Fibroblast of lung (primary cell): ENCODE measurements around the gene UBE2Q2. TPM values are rescaled to one million over a fixed set of nuclear protein-coding genes. Genes with fewer than 3 reads are reported as not detected.

Source experiments
- DNase-seq, 2 donors: peaks; one replicate each; pipeline versions ENCODE4 v3.0.0 to v3.0.0-alpha.2; 2010; ENCODE audit warnings: low read depth in 2 of 2
- H2AFZ ChIP-seq: 2 replicates; pipeline ENCODE4 v1.5.1; 2012; ENCODE audit warnings: low read length, control low read depth, inconsistent platforms
- H3K27ac ChIP-seq: 2 replicates; pipeline ENCODE4 v1.5.1; 2011; ENCODE audit warnings: low read length, control low read depth; ENCODE audit not compliant: insufficient read depth
- H3K27me3 ChIP-seq: 2 replicates; pipeline ENCODE4 v1.5.1; 2011; ENCODE audit warnings: mild to moderate bottlenecking, low read length; ENCODE audit not compliant: control insufficient read depth, insufficient read depth
- H3K36me3 ChIP-seq: 2 replicates; pipeline ENCODE4 v1.5.1; 2011; ENCODE audit warnings: low read length; ENCODE audit not compliant: control insufficient read depth, insufficient read depth
- H3K4me1 ChIP-seq: 2 replicates; pipeline ENCODE4 v1.5.1; 2011; ENCODE audit warnings: low read length; ENCODE audit not compliant: control insufficient read depth, insufficient read depth; ENCODE audit errors: extremely low read depth
- H3K4me2 ChIP-seq: 2 replicates; pipeline ENCODE4 v1.5.1; 2011; ENCODE audit warnings: low read length, control low read depth; ENCODE audit not compliant: insufficient read depth; ENCODE audit errors: extremely low read depth
- H3K4me3 ChIP-seq, 4 experiments: fragments of 200-600 bp in 1 of 4; sonication (generic) in 1 of 4; replicated peaks in 1 of 4; 2 replicates each; pipeline ENCODE4 v1.5.1; 2011 to 2016; ENCODE audit warnings: low read length in 4 of 4, low read depth in 3 of 4, mild to moderate bottlenecking in 3 of 4, control low read depth in 2 of 4, inconsistent platforms in 1 of 4, mixed read lengths in 1 of 4; ENCODE audit not compliant: insufficient read depth in 1 of 4; ENCODE audit errors: control extremely low read depth in 1 of 4
- H3K79me2 ChIP-seq: 2 replicates; pipeline ENCODE4 v1.5.1; 2012; ENCODE audit warnings: mild to moderate bottlenecking, low read length, inconsistent platforms; ENCODE audit not compliant: control insufficient read depth, insufficient read depth
- H3K9ac ChIP-seq: 2 replicates; pipeline ENCODE4 v1.5.1; 2011; ENCODE audit warnings: mild to moderate bottlenecking, low read length, control low read depth; ENCODE audit not compliant: insufficient read depth
- H3K9me3 ChIP-seq: 2 replicates; pipeline ENCODE4 v1.5.1; 2012; ENCODE audit warnings: low read depth, low read length; ENCODE audit not compliant: control insufficient read depth, insufficient read depth
- H4K20me1 ChIP-seq: 2 replicates; pipeline ENCODE4 v1.5.1; 2011; ENCODE audit warnings: low read length; ENCODE audit not compliant: control insufficient read depth, insufficient read depth; ENCODE audit errors: extremely low read depth
- CTCF ChIP-seq, 2 donors: IDR thresholded peaks in 1 of 2; conservative IDR thresholded peaks in 1 of 2; 1 replicate in 1 of 2; 2 replicates in 1 of 2; pipeline ENCODE4 v1.5.1; 2011 to 2012; ENCODE audit warnings: low read length in 2 of 2, control low read depth in 1 of 2, inconsistent platforms in 1 of 2, low read depth in 1 of 2, mild to moderate bottlenecking in 1 of 2
- EZH2 ChIP-seq: IDR thresholded peaks from 2 replicates; pipeline ENCODE4 v1.5.1; 2012; ENCODE audit warnings: low read length, control low read depth, mild to moderate bottlenecking; ENCODE audit errors: missing control alignments
- polyA plus RNA-seq, 2 donors: library from polyadenylated mRNA; depleted of rRNA in 1 of 2; stranded (reverse) in 1 of 2; unstranded in 1 of 2; fragments of >200 nt; gene quantifications; 2 replicates each; pipeline ENCODE4 v1.2.1, GENCODE V29; 2011 to 2012; ENCODE audit warnings: missing spikeins in 1 of 2
- total RNA-seq: library from RNA; depleted of rRNA; stranded (reverse); fragments of >200 nt; gene quantifications from 2 replicates; pipeline ENCODE4 v1.2.1, GENCODE V29; 2014

UBE2Q2 gene
- total and polyA plus RNA-seq, 2 donors (not counting 1 experiment from before 2014, with no cell fraction given): 55.7 to 62.6 TPM

GRCh38 chr15:75822685-75823278, 20.5 kb upstream of the UBE2Q2 start:
- no peaks in the 10 kb centered on the region for H3K9me3 ChIP-seq
- no peaks in the 10 kb centered on the region for H4K20me1 ChIP-seq
- H3K79me2 ChIP-seq: no peaks in the 10 kb centered on the region
- H3K4me2 ChIP-seq: no peak overlapping the region
- no peak overlapping the region for H3K4me3 ChIP-seq
- no peaks in the 10 kb centered on the region for H3K27me3 ChIP-seq
- no peaks in the 10 kb centered on the region for H3K36me3 ChIP-seq
- TF ChIP-seq CTCF (conservative IDR thresholded peaks at IDR 0.05 in 1 of 2, IDR thresholded peaks at IDR 0.05 in 1 of 2; ENCODE audit: low read depth in 1 of 2, low read length in 2 of 2): no peak
- no peak for TF ChIP-seq EZH2
- H3K4me1 ChIP-seq: no peaks in the 10 kb centered on the region
- DNase-seq: no peak
- no peak overlapping the region for H2AFZ ChIP-seq
- H3K27ac ChIP-seq: no peak overlapping the region
- H3K9ac ChIP-seq: no peak overlapping the region

- TF ChIP-seq CTCF (conservative IDR thresholded peaks at IDR 0.05 in 1 of 2, IDR thresholded peaks at IDR 0.05 in 1 of 2; ENCODE audit: low read depth in 1 of 2, low read length in 2 of 2): no peak
- no peak for TF ChIP-seq EZH2
- Histone ChIP-seq H2AFZ (no peak overlapping the region), H4K20me1 (no peaks in the 10 kb centered on the region), H3K4me3 (no peak overlapping the region), H3K4me1 (no peaks in the 10 kb centered on the region), H3K79me2 (no peaks in the 10 kb centered on the region), H3K27me3 (no peaks in the 10 kb centered on the region), H3K4me2 (no peak overlapping the region), H3K9ac (no peak overlapping the region), H3K27ac (no peak overlapping the region), H3K36me3 (no peaks in the 10 kb centered on the region), H3K9me3 (no peaks in the 10 kb centered on the region)
- no peak for DNase-seq
These were observed 19.2 kb upstream of the UBE2Q2 start for GRCh38 chr15:75823860-75824613.

- Histone ChIP-seq H3K27me3 (no peaks in the 10 kb centered on the region), H3K4me1 (no peaks in the 10 kb centered on the region), H3K4me2 (no peak overlapping the region), H3K9ac (no peak overlapping the region), H4K20me1 (no peaks in the 10 kb centered on the region), H3K9me3 (no peaks in the 10 kb centered on the region), H3K36me3 (no peaks in the 10 kb centered on the region), H3K27ac (no peak overlapping the region), H3K79me2 (no peaks in the 10 kb centered on the region), H3K4me3 (no peak overlapping the region), H2AFZ (no peak overlapping the region)
- TF ChIP-seq CTCF (conservative IDR thresholded peaks at IDR 0.05 in 1 of 2, IDR thresholded peaks at IDR 0.05 in 1 of 2; ENCODE audit: low read depth in 1 of 2, low read length in 2 of 2) (no peak), EZH2 (no peak)
- no peak for DNase-seq
These were observed 15.6 kb upstream of the UBE2Q2 start for GRCh38 chr15:75827691-75828090.
